Measurements from ENCODE around the gene RNF138. TPM values are rescaled to one million over a fixed set of nuclear protein-coding genes. Genes with fewer than 3 reads are reported as not detected.

RNF138 gene
- total and polyA plus RNA-seq, 8 donors: 8.5 to 42.2 (median 13.8) TPM; not detected in 1

DNA sequence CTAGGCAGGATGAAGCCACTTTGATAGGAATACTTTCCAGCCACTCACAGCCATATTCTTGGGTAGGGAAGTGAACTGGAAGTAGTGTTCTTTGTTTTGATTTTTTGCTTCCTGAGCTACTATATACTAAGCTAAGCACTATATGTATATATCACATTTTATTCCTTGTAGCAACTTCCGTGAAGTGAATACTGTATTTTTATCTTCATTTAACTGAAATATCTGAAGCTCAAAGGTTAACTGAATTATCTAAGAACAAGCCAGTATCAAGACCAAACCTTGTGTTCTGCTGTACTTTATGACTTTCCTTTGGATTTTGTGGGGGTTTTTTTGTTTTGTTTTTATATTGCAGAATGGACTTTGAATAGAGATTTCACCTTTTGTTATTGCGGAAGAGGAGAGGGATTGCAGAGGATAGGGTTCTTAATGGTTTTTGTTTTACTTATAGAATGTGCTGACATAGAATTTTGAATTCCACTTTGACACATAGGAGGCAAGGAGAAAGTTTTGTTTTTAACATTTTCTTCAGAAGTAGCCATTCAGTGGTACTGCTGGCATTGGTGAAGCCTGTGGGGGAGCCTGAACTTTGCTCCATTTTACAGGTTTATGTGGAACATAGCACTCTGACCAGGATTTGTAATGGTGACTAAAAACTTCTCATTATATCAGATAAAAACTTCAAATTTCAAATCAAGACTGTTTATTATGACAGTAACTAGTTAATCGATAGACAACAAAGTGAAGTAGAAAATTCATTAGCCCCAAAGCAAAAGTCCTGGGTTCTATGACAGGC, 24.1 kb upstream of the RNF138 start:
- no peaks in the 10 kb centered on the region for H3K9me3 ChIP-seq
- no peak overlapping the region for H3K4me3 ChIP-seq
- H3K27me3 ChIP-seq: no peaks in the 10 kb centered on the region
- intact Hi-C loops (cut with DNase I; ENCODE audit: low total_unique reads): no loop called here
- no peaks in the 10 kb centered on the region for H3K4me1 ChIP-seq
- WGBS, 5 donors: 89 to 95% (median 91%) methylated on average over 3 of the region's 3 CpGs
- TF ChIP-seq POLR2A (IDR thresholded peaks at IDR 0.05) (no peak), POLR2AphosphoS5 (IDR thresholded peaks at IDR 0.05) (no peak), EP300 (IDR thresholded peaks at IDR 0.05) (no peak)
- TF ChIP-seq, protein P1, sequence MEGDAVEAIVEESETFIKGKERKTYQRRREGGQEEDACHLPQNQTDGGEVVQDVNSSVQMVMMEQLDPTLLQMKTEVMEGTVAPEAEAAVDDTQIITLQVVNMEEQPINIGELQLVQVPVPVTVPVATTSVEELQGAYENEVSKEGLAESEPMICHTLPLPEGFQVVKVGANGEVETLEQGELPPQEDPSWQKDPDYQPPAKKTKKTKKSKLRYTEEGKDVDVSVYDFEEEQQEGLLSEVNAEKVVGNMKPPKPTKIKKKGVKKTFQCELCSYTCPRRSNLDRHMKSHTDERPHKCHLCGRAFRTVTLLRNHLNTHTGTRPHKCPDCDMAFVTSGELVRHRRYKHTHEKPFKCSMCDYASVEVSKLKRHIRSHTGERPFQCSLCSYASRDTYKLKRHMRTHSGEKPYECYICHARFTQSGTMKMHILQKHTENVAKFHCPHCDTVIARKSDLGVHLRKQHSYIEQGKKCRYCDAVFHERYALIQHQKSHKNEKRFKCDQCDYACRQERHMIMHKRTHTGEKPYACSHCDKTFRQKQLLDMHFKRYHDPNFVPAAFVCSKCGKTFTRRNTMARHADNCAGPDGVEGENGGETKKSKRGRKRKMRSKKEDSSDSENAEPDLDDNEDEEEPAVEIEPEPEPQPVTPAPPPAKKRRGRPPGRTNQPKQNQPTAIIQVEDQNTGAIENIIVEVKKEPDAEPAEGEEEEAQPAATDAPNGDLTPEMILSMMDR (IDR thresholded peaks at IDR 0.05): no peak
- H3K36me3 ChIP-seq: peaks cover 0 to 15% (median 2%) of the 10 kb centered on the region in 4 donors
- H3K27ac ChIP-seq: no peak overlapping the region
- no peak for DNase-seq

DNA sequence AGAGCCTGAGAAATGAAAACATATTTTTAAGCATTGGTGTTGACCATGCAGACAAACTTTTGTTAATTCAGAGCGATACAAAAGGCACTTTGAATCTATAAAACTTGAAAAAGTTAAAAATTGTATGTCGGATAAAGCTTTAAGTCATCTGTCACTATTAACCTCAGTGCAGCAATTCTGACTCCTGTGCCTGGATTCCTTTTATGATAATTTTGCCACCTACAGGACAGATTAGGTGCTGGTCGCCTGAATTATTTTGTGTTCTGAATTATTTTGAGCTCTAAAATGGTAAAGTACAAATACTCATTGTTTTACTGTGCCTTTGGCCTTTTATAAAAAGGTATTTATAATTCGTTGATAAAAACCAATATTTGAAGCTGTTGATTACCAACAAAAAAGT, 19.4 kb upstream of the RNF138 start:
- H3K4me1 ChIP-seq: no peaks in the 10 kb centered on the region
- no peak overlapping the region for H3K4me3 ChIP-seq
- peaks cover 0 to 10% (median 0%) of the 10 kb centered on the region in 4 donors for H3K36me3 ChIP-seq
- TF ChIP-seq, protein P1 (IDR thresholded peaks at IDR 0.05): peak in 5 of 7 experiments; percentile 10 to 54 (median 26)
- no peak for TF ChIP-seq POLR2A (IDR thresholded peaks at IDR 0.05)
- intact Hi-C loops (cut with DNase I; ENCODE audit: low total_unique reads): no loop called here
- H3K27ac ChIP-seq: no peak overlapping the region
- H3K27me3 ChIP-seq: no peaks in the 10 kb centered on the region
- H3K9me3 ChIP-seq: no peaks in the 10 kb centered on the region
- 45 to 54% (median 46%) methylated on average over 4 of the region's 4 CpGs for WGBS, 5 donors
- peak in 1 of 2 donors; percentile 32 for DNase-seq

DNA sequence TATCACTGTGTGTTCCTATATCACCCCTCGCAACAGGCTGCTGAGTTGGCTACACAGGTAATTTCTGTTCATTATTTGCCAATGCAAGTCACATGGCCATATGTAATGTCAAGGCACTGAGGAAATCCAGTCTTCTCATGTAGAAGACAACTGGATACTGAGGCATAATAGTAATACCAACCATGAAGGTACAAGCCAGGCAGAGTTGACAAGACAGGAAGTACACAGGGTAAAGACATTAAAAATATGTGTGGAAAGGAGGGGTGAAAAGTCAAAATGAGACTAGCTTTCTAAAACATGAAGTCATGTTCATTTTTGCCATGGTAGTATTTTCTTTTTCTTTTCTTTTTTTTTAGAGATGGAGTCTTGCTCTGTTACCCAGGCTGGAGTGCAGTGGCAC, 17.5 kb upstream of the RNF138 start:
- 90 to 100% (median 100%) methylated on average over 1 of the region's 1 CpG for WGBS, 5 donors
- H3K27me3 ChIP-seq: no peaks in the 10 kb centered on the region
- DNase-seq: no peak
- H3K36me3 ChIP-seq: peaks cover 0 to 7% (median 0%) of the 10 kb centered on the region in 4 donors
- H3K4me1 ChIP-seq: no peaks in the 10 kb centered on the region
- H3K27ac ChIP-seq: no peak overlapping the region
- H3K9me3 ChIP-seq: no peaks in the 10 kb centered on the region
- intact Hi-C loops (cut with DNase I; ENCODE audit: low total_unique reads): no loop called here
- TF ChIP-seq POLR2AphosphoS5 (IDR thresholded peaks at IDR 0.05): no peak
- no peak for TF ChIP-seq POLR2A (IDR thresholded peaks at IDR 0.05)
- TF ChIP-seq EP300 (IDR thresholded peaks at IDR 0.05): no peak
- TF ChIP-seq, protein P1 (IDR thresholded peaks at IDR 0.05): no peak
- H3K4me3 ChIP-seq: no peak overlapping the region

DNA sequence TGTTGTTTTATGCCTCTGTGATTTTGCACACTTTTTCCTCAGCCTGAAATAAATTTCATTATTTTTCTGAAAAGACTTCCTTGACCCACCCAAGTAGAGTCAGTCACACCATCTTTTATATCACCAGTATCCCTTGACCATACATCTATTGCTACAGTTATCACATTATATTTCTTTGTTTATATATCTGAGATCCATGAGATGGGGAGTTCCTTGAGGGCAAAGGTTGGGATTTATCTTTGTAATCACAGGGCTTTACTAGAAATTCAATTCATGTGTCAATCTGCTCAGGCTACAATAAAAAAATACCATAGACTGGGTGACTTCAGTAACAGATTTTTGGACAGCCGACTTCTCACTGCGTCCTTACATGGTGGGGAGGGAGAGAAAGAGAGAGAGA, 12.8 kb upstream of the RNF138 start:
- TF ChIP-seq POLR2AphosphoS5 (IDR thresholded peaks at IDR 0.05) (no peak), POLR2A (IDR thresholded peaks at IDR 0.05) (no peak), EP300 (IDR thresholded peaks at IDR 0.05) (no peak)
- TF ChIP-seq, protein P1 (IDR thresholded peaks at IDR 0.05): no peak
- Histone ChIP-seq H3K36me3 (no peaks in the 10 kb centered on the region), H3K4me3 (no peak overlapping the region), H3K27me3 (no peaks in the 10 kb centered on the region), H3K9me3 (no peaks in the 10 kb centered on the region), H3K4me1 (no peaks in the 10 kb centered on the region), H3K27ac (no peak overlapping the region)
- WGBS, 5 donors: 82 to 94% (median 88%) methylated on average over 2 of the region's 2 CpGs
- DNase-seq: no peak
- intact Hi-C loops (cut with DNase I; ENCODE audit: low total_unique reads): no loop called here
